ENCODE measurements around the gene OR14K1.
"Not testable (repeated sequence)": the region's sequence is repeated elsewhere in the genome, so short reads cannot be mapped to it uniquely, and the experiment has no call there.

The OR14K1 gene

DNA sequence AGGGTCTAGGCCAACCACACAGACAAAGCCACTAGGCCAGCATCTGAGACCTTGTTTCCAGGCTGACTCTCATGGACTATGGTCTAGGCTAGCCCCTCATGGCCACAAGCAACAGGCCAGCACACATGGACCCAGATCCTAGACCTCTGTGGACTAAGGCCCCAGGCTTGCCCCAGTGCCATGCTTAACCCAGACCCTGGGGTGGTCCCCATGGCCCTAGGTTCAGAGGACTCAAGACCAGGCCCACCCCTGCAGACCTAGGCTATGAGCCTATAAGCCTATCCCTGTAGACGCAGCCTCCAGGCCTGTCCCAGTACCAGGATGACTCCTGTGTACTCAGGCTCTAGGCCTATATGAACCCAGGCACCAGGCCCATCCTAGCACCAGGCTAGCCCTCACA lies 11.5 kb downstream of the OR14K1 start:
- Histone ChIP-seq H3K4me3 (ENCODE audit: low read depth in 1 of 2, low read length in 2 of 2) (no peak overlapping the region), H3K36me3 (ENCODE audit: control insufficient read depth in 1 of 2, insufficient read depth in 2 of 2, low read length in 2 of 2) (no peaks in the 10 kb centered on the region), H3K9me3 (ENCODE audit: control insufficient read depth in 1 of 2, low read length in 2 of 2) (peaks cover 0 to 12% of the 10 kb centered on the region in 2 donors), H3K4me1 (ENCODE audit: control insufficient read depth in 1 of 2, insufficient read depth in 2 of 2, low read length in 2 of 2) (no peaks in the 10 kb centered on the region), H3K27ac (ENCODE audit: low read length) (no peak overlapping the region), H3K27me3 (ENCODE audit: low read depth, low read length) (no peaks in the 10 kb centered on the region)

DNA sequence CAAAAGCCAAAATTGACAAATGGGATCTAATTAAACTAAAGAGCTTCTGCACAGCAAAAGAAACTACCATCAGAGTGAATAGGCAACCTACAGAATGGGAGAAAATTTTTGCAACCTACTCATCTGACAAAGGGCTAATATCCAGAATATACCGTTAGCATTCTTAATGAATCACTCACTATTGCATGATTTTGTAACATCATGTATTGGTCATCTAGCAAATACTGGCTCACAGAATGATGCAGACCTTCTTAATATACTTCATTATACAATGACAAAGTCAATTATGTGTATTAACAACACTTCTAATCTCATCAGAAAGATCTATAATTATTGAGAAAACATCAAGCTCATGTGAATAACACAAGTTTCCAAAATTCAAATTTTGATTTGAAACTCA lies 15.9 kb downstream of the OR14K1 start:
- peaks cover 0 to 12% of the 10 kb centered on the region in 2 donors for H3K9me3 ChIP-seq (ENCODE audit: control insufficient read depth in 1 of 2, low read length in 2 of 2)
- not testable (repeated sequence) for H3K27me3 ChIP-seq (ENCODE audit: low read depth, low read length); H3K36me3 ChIP-seq (ENCODE audit: control insufficient read depth in 1 of 2, insufficient read depth in 2 of 2, low read length in 2 of 2); H3K4me3 ChIP-seq (ENCODE audit: low read depth in 1 of 2, low read length in 2 of 2); H3K27ac ChIP-seq (ENCODE audit: low read length); H3K4me1 ChIP-seq (ENCODE audit: control insufficient read depth in 1 of 2, insufficient read depth in 2 of 2, low read length in 2 of 2)

- Histone ChIP-seq H3K9me3 (ENCODE audit: control insufficient read depth in 1 of 2, low read length in 2 of 2) (no peaks in the 10 kb centered on the region), H3K27ac (ENCODE audit: low read length) (no peak within 1 kb of the TSS), H3K36me3 (ENCODE audit: control insufficient read depth in 1 of 2, insufficient read depth in 2 of 2, low read length in 2 of 2) (no peaks in the 10 kb centered on the region)
Measured at GRCh38 chr1:247760456-247760855, 22.0 kb downstream of the OR14K1 start, which contains the start of gene OR1C1. OR1C1 (minus strand) TSS chr1:247760556; CDS start chr1:247758406, 2,150 bp downstream.

DNA sequence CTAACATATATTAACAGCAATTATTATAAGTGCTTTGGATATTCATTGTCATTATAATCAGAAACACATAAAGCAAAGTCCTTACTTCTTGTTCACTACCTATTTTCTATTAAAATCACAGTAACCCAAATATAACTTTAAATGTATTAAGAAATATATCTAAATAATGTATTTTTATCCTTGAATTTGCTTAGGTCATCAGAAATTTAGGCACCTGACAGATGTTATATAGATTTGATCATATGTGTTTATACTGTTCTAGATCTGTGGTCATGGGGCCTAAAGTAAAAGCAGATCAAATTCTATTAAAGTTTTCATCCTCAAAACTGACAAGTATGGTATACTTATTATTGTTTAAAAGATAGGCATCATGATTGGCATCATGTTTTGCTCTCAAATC lies 31.2 kb downstream of the OR14K1 start:
- Histone ChIP-seq H3K27ac (ENCODE audit: low read length) (no peak overlapping the region), H3K27me3 (ENCODE audit: low read depth, low read length) (no peaks in the 10 kb centered on the region), H3K36me3 (ENCODE audit: control insufficient read depth in 1 of 2, insufficient read depth in 2 of 2, low read length in 2 of 2) (no peaks in the 10 kb centered on the region), H3K4me3 (ENCODE audit: low read depth in 1 of 2, low read length in 2 of 2) (no peak overlapping the region), H3K9me3 (ENCODE audit: control insufficient read depth in 1 of 2, low read length in 2 of 2) (peaks cover 0 to 2% of the 10 kb centered on the region in 2 donors), H3K4me1 (ENCODE audit: control insufficient read depth in 1 of 2, insufficient read depth in 2 of 2, low read length in 2 of 2) (no peaks in the 10 kb centered on the region)

More at GRCh38 chr1:247760456-247760855, 22.0 kb downstream of the OR14K1 start, which contains the start of gene OR1C1:
- Histone ChIP-seq H3K27me3 (ENCODE audit: low read depth, low read length) (no peaks in the 10 kb centered on the region), H3K4me1 (ENCODE audit: control insufficient read depth in 1 of 2, insufficient read depth in 2 of 2, low read length in 2 of 2) (no peaks in the 10 kb centered on the region), H3K4me3 (ENCODE audit: low read depth in 1 of 2, low read length in 2 of 2) (no peak within 1 kb of the TSS)

Data from muscle layer of duodenum (tissue), 2 donors.